HepG2 (cell line): ENCODE results near the gene TUBA8. TPM values are rescaled to one million over a fixed set of nuclear protein-coding genes. Genes with fewer than 3 reads are reported as not detected.

ENCODE experiments used
- ARID2 ChIP-seq: sonication (generic); formaldehyde crosslinking; IDR thresholded peaks from 2 replicates; pipeline ENCODE4 v1.8.1; 2022; ENCODE audit warnings: mild to moderate bottlenecking, missing genetic modification reagents, borderline replicate concordance
- ATAD3A ChIP-seq: sonication (generic); formaldehyde crosslinking; IDR thresholded peaks from 2 replicates; pipeline ENCODE4 v1.4.0; 2020; ENCODE audit warnings: missing genetic modification reagents
- ELF3 ChIP-seq: IDR thresholded peaks from 2 replicates; pipeline ENCODE4 v1.6.1; 2016; ENCODE audit warnings: missing genetic modification reagents, missing compliant biosample characterization
- IRF2 ChIP-seq: IDR thresholded peaks from 2 replicates; pipeline ENCODE4 v1.6.1; 2018; ENCODE audit warnings: missing genetic modification reagents, missing compliant biosample characterization
- KLF15 ChIP-seq: sonication (generic); formaldehyde crosslinking; IDR thresholded peaks from 2 replicates; pipeline ENCODE4 v1.8.1; 2023; ENCODE audit warnings: borderline replicate concordance, mild to moderate bottlenecking, inconsistent platforms, missing genetic modification reagents, mixed read lengths
- NR3C1 ChIP-seq: sonication (generic); formaldehyde crosslinking; IDR thresholded peaks from 2 replicates; pipeline ENCODE4 v1.4.0; 2020; ENCODE audit warnings: missing genetic modification reagents
- PAX8 ChIP-seq: sonication (generic); formaldehyde crosslinking; IDR thresholded peaks from 2 replicates; pipeline ENCODE4 v1.8.0; 2022; ENCODE audit warnings: mild to moderate bottlenecking, missing genetic modification reagents, borderline replicate concordance
- RXRA ChIP-seq: sonication (generic); formaldehyde crosslinking; IDR thresholded peaks from 2 replicates; pipeline ENCODE4 v1.5.1; 2020; ENCODE audit warnings: missing genetic modification reagents
- ZBTB34 ChIP-seq: sonication (generic); formaldehyde crosslinking; IDR thresholded peaks from 2 replicates; pipeline ENCODE4 v1.8.0; 2022; ENCODE audit warnings: mild to moderate bottlenecking, missing genetic modification reagents
- ZFP37 ChIP-seq: sonication (generic); formaldehyde crosslinking; IDR thresholded peaks from 2 replicates; pipeline ENCODE4 v1.4.0; 2020; ENCODE audit warnings: missing genetic modification reagents, borderline replicate concordance
- ZNF10 ChIP-seq: sonication (generic); formaldehyde crosslinking; IDR thresholded peaks from 2 replicates; pipeline ENCODE4 v1.4.0; 2020; ENCODE audit warnings: mild to moderate bottlenecking, low read depth, missing genetic modification reagents, borderline replicate concordance
- ZNF558 ChIP-seq: sonication (generic); formaldehyde crosslinking; IDR thresholded peaks from 2 replicates; pipeline ENCODE4 v1.9.0; 2022; ENCODE audit warnings: mild to moderate bottlenecking, missing genetic modification reagents, borderline replicate concordance
- ZNF589 ChIP-seq: sonication (generic); formaldehyde crosslinking; conservative IDR thresholded peaks from 2 replicates; pipeline ENCODE4 v1.8.0; 2022; ENCODE audit warnings: mild to moderate bottlenecking, moderate library complexity, missing genetic modification reagents
- ZNF687 ChIP-seq: sonication (generic); formaldehyde crosslinking; IDR thresholded peaks from 2 replicates; pipeline ENCODE4 v1.5.1; 2020; ENCODE audit warnings: mild to moderate bottlenecking, missing genetic modification reagents, moderate library complexity
- ZNF761 ChIP-seq: sonication (generic); formaldehyde crosslinking; conservative IDR thresholded peaks from 2 replicates; pipeline ENCODE4 v1.4.0; 2020; ENCODE audit warnings: mild to moderate bottlenecking, missing genetic modification reagents
- ZSCAN22 ChIP-seq: sonication (generic); formaldehyde crosslinking; IDR thresholded peaks from 2 replicates; pipeline ENCODE4 v1.4.0; 2020; ENCODE audit warnings: mild to moderate bottlenecking, missing genetic modification reagents
- polyA plus RNA-seq, 8 experiments: library from polyadenylated mRNA; depleted of rRNA in 3 of 8; stranded (reverse) in 7 of 8; unstranded in 1 of 8; fragments of >200 nt; fragmentation: Illumina TruSeq in 4 of 8; extraction: Trizol in 4 of 8; gene quantifications; 2 replicates each; pipeline versions ENCODE4 v1.2.1 to v1.2.3, GENCODE V29; 2011 to 2016; ENCODE audit warnings: low read depth in 4 of 8, missing spikeins in 1 of 8, mixed read lengths in 1 of 8; ENCODE audit not compliant: insufficient read depth in 1 of 8
- total RNA-seq, 5 experiments: library from RNA; depleted of rRNA; stranded (reverse); fragments of >200 nt; fragmentation: Illumina TruSeq; extraction: Trizol; gene quantifications; 2 replicates each; pipeline ENCODE4 v1.2.3, GENCODE V29; 2016; ENCODE audit warnings: low read depth in 1 of 5
- TF ChIP-seq, protein P1 (sequence below), 2 experiments: sonication (generic) in 1 of 2; formaldehyde crosslinking in 1 of 2; IDR thresholded peaks; 2 replicates each; pipeline versions ENCODE4 v1.4.0 to v1.6.1; 2018 to 2020; ENCODE audit warnings: missing genetic modification reagents in 2 of 2, borderline replicate concordance in 1 of 2, low read depth in 1 of 2, mild to moderate bottlenecking in 1 of 2, missing biosample characterization in 1 of 2
- TF ChIP-seq, protein P2 (sequence below): sonication (generic); formaldehyde crosslinking; IDR thresholded peaks from 2 replicates; pipeline ENCODE4 v1.8.1; 2023; ENCODE audit warnings: missing genetic modification reagents, mild to moderate bottlenecking, borderline replicate concordance
- TF ChIP-seq, protein P3 (sequence below): sonication (generic); formaldehyde crosslinking; IDR thresholded peaks from 2 replicates; pipeline ENCODE4 v1.4.0; 2020; ENCODE audit warnings: mild to moderate bottlenecking, missing genetic modification reagents

The TUBA8 gene
- total and polyA plus RNA-seq, 2 of the 13 experiments (the other 11 are each of a cell fraction or from before 2014, with no cell fraction given) = 0.35 to 0.69 TPM

- TF ChIP-seq ZNF687 (peak; percentile 81), ZNF558 (CRISPR knock-in tag) (no peak), ARID2 (CRISPR knock-in tag) (no peak), ATAD3A (CRISPR knock-in tag) (no peak), RXRA (peak; percentile 13; the same call in 1 of the 2 replicates), ZNF10 (CRISPR knock-in tag) (no peak), NR3C1 (CRISPR knock-in tag) (no peak), ZNF761 (CRISPR knock-in tag) (no peak; the same call in 1 of the 2 replicates), ZFP37 (CRISPR knock-in tag) (no peak), ZBTB34 (no peak), ZSCAN22 (no peak), ELF3 (CRISPR knock-in tag) (peak; percentile 55), ZNF589 (CRISPR knock-in tag) (no peak), PAX8 (no peak), IRF2 (peak; percentile 95), KLF15 (no peak)
- TF ChIP-seq, protein P1, sequence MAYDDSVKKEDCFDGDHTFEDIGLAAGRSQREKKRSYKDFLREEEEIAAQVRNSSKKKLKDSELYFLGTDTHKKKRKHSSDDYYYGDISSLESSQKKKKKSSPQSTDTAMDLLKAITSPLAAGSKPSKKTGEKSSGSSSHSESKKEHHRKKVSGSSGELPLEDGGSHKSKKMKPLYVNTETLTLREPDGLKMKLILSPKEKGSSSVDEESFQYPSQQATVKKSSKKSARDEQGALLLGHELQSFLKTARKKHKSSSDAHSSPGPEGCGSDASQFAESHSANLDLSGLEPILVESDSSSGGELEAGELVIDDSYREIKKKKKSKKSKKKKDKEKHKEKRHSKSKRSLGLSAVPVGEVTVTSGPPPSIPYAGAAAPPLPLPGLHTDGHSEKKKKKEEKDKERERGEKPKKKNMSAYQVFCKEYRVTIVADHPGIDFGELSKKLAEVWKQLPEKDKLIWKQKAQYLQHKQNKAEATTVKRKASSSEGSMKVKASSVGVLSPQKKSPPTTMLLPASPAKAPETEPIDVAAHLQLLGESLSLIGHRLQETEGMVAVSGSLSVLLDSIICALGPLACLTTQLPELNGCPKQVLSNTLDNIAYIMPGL (CRISPR knock-in tag; IDR thresholded peaks at IDR 0.05; ENCODE audit: borderline replicate concordance in 1 of 2, low read depth in 1 of 2) = peak; percentile 76 to 84
- TF ChIP-seq, protein P2, sequence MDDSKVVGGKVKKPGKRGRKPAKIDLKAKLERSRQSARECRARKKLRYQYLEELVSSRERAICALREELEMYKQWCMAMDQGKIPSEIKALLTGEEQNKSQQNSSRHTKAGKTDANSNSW (CRISPR knock-in tag) = no peak
- TF ChIP-seq, protein P3, sequence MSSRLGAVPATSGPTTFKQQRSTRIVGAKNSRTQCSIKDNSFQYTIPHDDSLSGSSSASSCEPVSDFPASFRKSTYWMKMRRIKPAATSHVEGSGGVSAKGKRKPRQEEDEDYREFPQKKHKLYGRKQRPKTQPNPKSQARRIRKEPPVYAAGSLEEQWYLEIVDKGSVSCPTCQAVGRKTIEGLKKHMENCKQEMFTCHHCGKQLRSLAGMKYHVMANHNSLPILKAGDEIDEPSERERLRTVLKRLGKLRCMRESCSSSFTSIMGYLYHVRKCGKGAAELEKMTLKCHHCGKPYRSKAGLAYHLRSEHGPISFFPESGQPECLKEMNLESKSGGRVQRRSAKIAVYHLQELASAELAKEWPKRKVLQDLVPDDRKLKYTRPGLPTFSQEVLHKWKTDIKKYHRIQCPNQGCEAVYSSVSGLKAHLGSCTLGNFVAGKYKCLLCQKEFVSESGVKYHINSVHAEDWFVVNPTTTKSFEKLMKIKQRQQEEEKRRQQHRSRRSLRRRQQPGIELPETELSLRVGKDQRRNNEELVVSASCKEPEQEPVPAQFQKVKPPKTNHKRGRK (CRISPR knock-in tag) = no peak
Measured at GRCh38 chr22:18077639-18078328, 32.8 kb upstream of the TUBA8 start, which contains the start of gene PEX26 (continued).
